Body of pancreas (tissue), 4 donors: ENCODE results near the gene MRFAP1L1. TPM values are rescaled to one million over a fixed set of nuclear protein-coding genes. Genes with fewer than 3 reads are reported as not detected.

Source experiments
- ATAC-seq: fragments of 150-250 bp; one replicate; pipeline ENCODE4 v1.9.1; 2016
- DNase-seq, 4 donors: peaks; one replicate each; pipeline ENCODE4 v3.0.0-alpha.2; 2019
- H3K27ac ChIP-seq, 4 donors: fragments of 200-600 bp; sonication (generic); 1 replicate in 3 of 4; 2 replicates in 1 of 4; pipeline versions ENCODE4 v1.5.1 to v1.6.1; 2016 to 2019; ENCODE audit warnings: mild to moderate bottlenecking in 1 of 4, mixed read lengths in 1 of 4, moderate library complexity in 1 of 4
- H3K27me3 ChIP-seq, 2 donors: fragments of 200-600 bp; sonication (generic); one replicate each; pipeline ENCODE4 v1.6.0; 2016; ENCODE audit warnings: mild to moderate bottlenecking in 1 of 2
- H3K36me3 ChIP-seq, 2 donors: fragments of 200-600 bp; sonication (generic); replicated peaks in 1 of 2; 2 replicates each; pipeline ENCODE4 v1.5.1; 2016; ENCODE audit warnings: low read depth in 2 of 2; ENCODE audit not compliant: insufficient read depth in 1 of 2
- H3K4me1 ChIP-seq: fragments of 200-600 bp; sonication (generic); one replicate; pipeline ENCODE4 v1.6.0; 2016
- H3K4me3 ChIP-seq, 2 donors: fragments of 200-600 bp; sonication (generic); 1 replicate in 1 of 2; 2 replicates in 1 of 2; pipeline ENCODE4 v1.5.1; 2016 to 2019
- H3K9me3 ChIP-seq, 3 donors: fragments of 200-600 bp; sonication (generic); 1 replicate in 2 of 3; 2 replicates in 1 of 3; pipeline ENCODE4 v1.5.1; 2016
- POLR2A ChIP-seq, 3 donors: fragments of 450-650 bp; IDR thresholded peaks; one replicate each; pipeline ENCODE4 v1.6.1; 2016; ENCODE audit warnings: antibody characterized with exemption in 3 of 3, mild to moderate bottlenecking in 2 of 3
- WGBS, 2 donors: methylation state at CpG; one replicate each; pipeline ENCODE4 v1.1.5; 2017; 5-methylcytosine and 5-hydroxymethylcytosine counted together
- intact Hi-C: fragments of 100-400 bp; cut with DNase I; formaldehyde crosslinking; loops from one replicate; pipeline ENCODE4 v1.15.1; 2023
- total RNA-seq, 2 donors: library from RNA; depleted of rRNA; stranded (reverse); fragments of >200 nt; gene quantifications; one replicate each; pipeline ENCODE4 v1.1.0, GENCODE V29; 2016
- TF ChIP-seq, protein P1 (sequence below), 7 experiments: fragments of 450-650 bp in 4 of 7; fragments of 200-600 bp in 3 of 7; sonication (generic) in 3 of 7; IDR thresholded peaks; one replicate each; pipeline ENCODE4 v1.5.1; 2016 to 2019; ENCODE audit warnings: antibody characterized with exemption in 7 of 7

Gene MRFAP1L1
- total RNA-seq, 2 donors from 2014 or later: 34.3 to 44.1 TPM

DNA sequence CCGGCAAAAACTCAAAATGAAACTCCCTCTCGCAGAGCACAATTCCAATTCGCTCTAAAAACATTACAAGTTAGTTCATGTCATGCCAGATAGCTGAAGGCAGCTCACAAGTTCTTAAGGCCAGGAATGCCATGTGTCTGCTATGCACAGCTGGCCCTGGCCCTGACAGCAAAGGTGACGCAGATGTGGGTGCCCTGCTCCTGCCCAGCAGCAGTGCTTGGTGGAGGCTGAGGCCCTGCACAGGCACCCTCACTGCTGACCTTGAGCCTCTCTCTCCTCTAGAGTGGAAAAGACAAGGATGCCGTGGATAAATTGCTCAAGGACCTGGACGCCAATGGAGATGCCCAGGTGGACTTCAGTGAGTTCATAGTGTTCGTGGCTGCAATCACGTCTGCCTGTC is 13.1 kb downstream of the MRFAP1L1 start:
- no peak overlapping the region for H3K4me3 ChIP-seq
- intact Hi-C loops: no loop called here
- TF ChIP-seq POLR2A (IDR thresholded peaks at IDR 0.05): no peak
- TF ChIP-seq, protein P1, sequence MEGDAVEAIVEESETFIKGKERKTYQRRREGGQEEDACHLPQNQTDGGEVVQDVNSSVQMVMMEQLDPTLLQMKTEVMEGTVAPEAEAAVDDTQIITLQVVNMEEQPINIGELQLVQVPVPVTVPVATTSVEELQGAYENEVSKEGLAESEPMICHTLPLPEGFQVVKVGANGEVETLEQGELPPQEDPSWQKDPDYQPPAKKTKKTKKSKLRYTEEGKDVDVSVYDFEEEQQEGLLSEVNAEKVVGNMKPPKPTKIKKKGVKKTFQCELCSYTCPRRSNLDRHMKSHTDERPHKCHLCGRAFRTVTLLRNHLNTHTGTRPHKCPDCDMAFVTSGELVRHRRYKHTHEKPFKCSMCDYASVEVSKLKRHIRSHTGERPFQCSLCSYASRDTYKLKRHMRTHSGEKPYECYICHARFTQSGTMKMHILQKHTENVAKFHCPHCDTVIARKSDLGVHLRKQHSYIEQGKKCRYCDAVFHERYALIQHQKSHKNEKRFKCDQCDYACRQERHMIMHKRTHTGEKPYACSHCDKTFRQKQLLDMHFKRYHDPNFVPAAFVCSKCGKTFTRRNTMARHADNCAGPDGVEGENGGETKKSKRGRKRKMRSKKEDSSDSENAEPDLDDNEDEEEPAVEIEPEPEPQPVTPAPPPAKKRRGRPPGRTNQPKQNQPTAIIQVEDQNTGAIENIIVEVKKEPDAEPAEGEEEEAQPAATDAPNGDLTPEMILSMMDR (IDR thresholded peaks at IDR 0.05): no peak
- peaks cover 9% of the 10 kb centered on the region for H3K4me1 ChIP-seq
- no peaks in the 10 kb centered on the region for H3K36me3 ChIP-seq
- ATAC-seq (no peak), DNase-seq (no peak)
- 79 to 90% methylated on average over 3 to 8 of the region's 8 CpGs for WGBS, 2 donors
- no peaks in the 10 kb centered on the region for H3K27me3 ChIP-seq
- H3K9me3 ChIP-seq: no peaks in the 10 kb centered on the region
- no peak overlapping the region for H3K27ac ChIP-seq

DNA sequence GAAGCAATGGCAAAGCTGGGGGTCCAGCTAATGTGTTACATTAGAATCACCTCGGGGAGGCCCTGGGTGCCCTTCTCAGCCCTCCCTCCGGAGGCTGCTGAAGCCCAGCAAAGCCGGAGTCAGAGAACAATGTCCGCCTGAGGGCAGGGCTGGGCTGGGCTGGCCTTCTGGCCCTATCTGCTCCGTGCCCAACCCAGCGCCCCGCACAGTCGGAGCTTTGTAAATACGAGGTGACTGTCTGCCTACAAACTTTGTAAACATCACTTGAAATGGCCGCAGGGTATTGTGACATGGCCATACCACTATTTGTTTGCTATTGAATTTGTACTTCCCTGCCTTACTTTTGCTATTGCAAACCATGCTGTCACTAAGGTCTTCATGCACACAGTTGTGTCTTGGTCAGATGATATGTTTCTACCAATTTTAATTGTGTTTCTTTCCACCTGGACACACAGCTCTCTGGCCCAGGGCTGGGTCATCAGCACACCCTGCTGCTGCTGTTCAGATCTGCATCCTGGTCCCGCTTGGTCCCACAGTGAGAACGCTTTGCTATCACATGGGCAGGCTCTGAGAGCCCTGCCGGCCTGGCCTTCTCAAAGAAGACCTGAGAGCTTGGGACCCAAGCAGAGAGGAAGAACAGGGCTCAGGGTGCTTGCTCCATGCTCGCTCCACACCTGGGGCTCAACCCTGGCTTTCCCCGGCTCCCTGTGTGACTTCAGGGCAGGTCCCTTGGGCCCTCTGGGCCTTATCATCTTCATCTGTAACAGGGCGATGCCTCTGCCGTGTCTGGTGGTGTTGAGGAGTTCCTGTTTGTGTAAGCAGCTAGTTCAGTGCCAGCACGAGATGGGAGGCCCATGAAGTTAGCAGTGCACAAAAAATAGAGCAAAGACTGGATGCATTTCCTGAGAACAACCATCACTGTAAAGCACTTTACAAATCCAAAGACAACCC is 13.7 kb downstream of the MRFAP1L1 start:
- WGBS, 2 donors: 56 to 64% methylated on average over 14 to 18 of the region's 18 CpGs
- peaks cover 9% of the 10 kb centered on the region for H3K4me1 ChIP-seq
- H3K4me3 ChIP-seq: no peak overlapping the region
- ATAC-seq (no peak), DNase-seq (peak in 2 of 4 donors; percentile 24 to 41)
- H3K36me3 ChIP-seq: no peaks in the 10 kb centered on the region
- H3K27me3 ChIP-seq: no peaks in the 10 kb centered on the region
- intact Hi-C loops: no loop called here
- no peak for TF ChIP-seq POLR2A (IDR thresholded peaks at IDR 0.05)
- TF ChIP-seq, protein P1 (IDR thresholded peaks at IDR 0.05): no peak
- no peaks in the 10 kb centered on the region for H3K9me3 ChIP-seq
- peak overlapping the region in 1 of 4 donors; percentile 32 for H3K27ac ChIP-seq

DNA sequence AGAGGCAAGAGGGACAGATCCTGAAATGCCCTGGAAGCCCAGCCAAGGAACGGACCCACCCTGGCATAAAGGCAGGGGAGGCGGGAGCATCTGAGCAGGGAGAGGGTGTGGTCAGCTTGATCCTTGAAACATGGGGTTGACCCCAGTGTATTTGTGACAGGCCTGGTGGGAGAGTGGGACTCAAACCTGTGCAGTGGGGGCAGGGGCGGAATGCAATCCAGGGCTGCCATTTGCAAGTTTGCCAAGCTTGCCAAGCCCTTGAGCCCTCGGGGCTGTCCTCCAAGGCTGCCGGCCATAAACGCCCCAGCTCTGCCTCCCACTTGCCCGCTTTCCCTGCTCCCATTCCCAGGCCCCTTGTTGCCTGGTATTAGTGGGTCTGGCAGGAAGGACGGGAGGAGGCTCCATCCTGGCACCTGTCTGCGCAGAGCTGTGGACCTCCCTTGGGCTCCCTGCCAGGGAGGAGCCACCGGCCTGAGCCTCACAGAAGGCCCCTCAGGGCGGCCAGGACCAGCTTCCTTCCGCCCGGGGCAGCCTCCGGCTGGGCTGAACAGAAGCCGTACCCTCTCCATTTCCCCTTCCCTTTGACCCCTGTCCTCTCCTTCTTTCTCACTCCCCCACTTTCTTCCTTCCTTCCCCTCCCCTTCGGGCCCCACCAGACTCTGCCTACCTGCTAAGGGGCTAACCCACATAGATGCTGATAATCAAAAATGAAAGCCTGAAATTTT is 15.3 kb downstream of the MRFAP1L1 start:
- no peak overlapping the region for H3K27ac ChIP-seq
- ATAC-seq (no peak), DNase-seq (no peak)
- no peaks in the 10 kb centered on the region for H3K27me3 ChIP-seq
- H3K4me1 ChIP-seq: peaks cover 9% of the 10 kb centered on the region
- H3K4me3 ChIP-seq: no peak overlapping the region
- WGBS, 2 donors: 71 to 89% methylated on average over 9 to 16 of the region's 16 CpGs
- no peaks in the 10 kb centered on the region for H3K36me3 ChIP-seq
- no peak for TF ChIP-seq POLR2A (IDR thresholded peaks at IDR 0.05)
- TF ChIP-seq, protein P1 (IDR thresholded peaks at IDR 0.05): no peak
- H3K9me3 ChIP-seq: no peaks in the 10 kb centered on the region
- intact Hi-C loops: no loop called here

DNA sequence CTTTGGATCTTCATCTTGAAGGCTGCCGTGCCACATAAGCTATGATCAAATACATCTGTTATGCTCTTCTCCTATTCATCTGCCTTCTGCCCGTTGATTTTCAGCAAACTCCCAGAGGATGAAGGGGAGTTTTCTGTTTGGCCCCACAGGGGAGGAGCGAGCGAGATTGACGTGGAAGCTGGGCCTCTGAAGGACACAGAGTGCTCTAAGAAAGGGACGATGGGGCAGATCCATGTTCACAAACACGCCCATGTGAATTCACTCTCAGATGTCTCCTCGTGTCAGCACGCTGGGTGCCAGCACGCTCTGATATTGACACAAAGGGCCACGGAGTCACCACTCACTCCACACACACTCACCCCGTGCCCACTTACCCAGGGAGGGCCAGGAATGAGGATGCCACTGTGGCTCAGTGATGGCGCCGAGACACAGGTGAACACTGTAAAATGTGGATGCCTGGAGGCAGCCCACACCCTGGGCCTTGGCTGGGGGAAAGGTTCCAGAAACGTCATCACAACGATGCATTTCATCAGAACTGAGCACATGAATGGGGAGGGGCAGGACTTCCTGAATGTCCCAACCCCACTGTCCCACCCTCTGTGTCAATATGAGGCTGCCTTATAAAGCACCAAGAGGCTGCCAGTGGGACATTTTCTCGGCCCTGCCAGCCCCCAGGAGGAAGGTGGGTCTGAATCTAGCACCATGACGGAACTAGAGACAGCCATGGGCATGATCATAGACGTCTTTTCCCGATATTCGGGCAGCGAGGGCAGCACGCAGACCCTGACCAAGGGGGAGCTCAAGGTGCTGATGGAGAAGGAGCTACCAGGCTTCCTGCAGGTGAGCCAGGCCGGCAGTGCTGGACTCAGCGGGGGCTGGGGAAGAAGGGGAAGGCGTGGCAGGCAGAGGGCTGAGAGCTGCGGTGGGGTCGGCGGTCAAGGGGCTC is 16.2 kb downstream of the MRFAP1L1 start, which contains the start of gene S100P:
Gene S100P, plus strand, starts transcription at position 648 of the 946 bp plus-strand sequence. Its CDS starts 55 bp downstream, at position 703.
- H3K27ac ChIP-seq: no peak within 1 kb of the TSS
- intact Hi-C loops: no loop called here

More for the DNA sequence above, 16.2 kb downstream of the MRFAP1L1 start, which contains the start of gene S100P:
- no peak for TF ChIP-seq POLR2A (IDR thresholded peaks at IDR 0.05)
- DNase-seq: no peak
- ATAC-seq: no peak
- Histone ChIP-seq H3K4me1 (peaks cover 9% of the 10 kb centered on the region), H3K27me3 (no peaks in the 10 kb centered on the region), H3K4me3 (no peak within 1 kb of the TSS), H3K36me3 (no peaks in the 10 kb centered on the region), H3K9me3 (no peaks in the 10 kb centered on the region)
- WGBS, 2 donors: 77 to 82% methylated on average over 20 to 28 of the region's 29 CpGs
